ENCODE results near the gene HAUS7.

HAUS7 gene

DNA sequence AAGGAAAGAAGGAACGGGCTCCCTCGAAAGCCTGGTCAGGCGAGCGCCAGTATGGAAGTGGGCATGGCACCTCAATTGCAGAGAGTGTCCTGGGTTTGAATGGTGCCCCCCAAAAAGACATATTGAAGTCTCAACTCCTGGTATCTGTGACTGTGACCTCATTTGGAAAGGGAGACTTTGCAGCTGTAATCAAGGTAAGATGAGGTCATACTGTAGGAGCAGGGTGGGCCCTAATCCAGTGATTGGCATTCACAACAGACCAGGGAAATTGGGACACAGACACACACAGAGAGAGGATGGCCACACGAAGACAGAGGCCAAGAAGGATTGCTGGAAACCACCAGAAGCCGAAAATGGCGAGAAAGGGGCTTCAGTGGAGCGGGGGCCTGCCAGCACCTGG is 52.7 kb downstream of the HAUS7 start:
- H2BK5ac ChIP-seq (ENCODE audit: low read length): no peak overlapping the region
- H3K4me1 ChIP-seq (ENCODE audit: control insufficient read depth in 2 of 2, insufficient read depth in 1 of 2, low read depth in 1 of 2, low read length in 2 of 2): no peaks in the 10 kb centered on the region
- no peak overlapping the region for H2BK120ac ChIP-seq (ENCODE audit: low read depth, low read length)
- H3K27ac ChIP-seq (replicated peaks; ENCODE audit: low read length): no peak overlapping the region
- no peak overlapping the region for H2BK15ac ChIP-seq (ENCODE audit: low read length)
- no peak overlapping the region for H3K23ac ChIP-seq (ENCODE audit: low read depth, low read length, poor library complexity)
- H3K9ac ChIP-seq (ENCODE audit: low read depth, low read length, poor library complexity): no peak overlapping the region
- no peak overlapping the region for H4K8ac ChIP-seq (ENCODE audit: low read depth, low read length)
- no peak overlapping the region for H3K18ac ChIP-seq (ENCODE audit: low read length)
- no peak for DNase-seq (ENCODE audit: low spot score)
- H3K4me2 ChIP-seq (ENCODE audit: insufficient read depth, low read length, poor library complexity, severe bottlenecking): no peak overlapping the region
- no peak overlapping the region for H3K14ac ChIP-seq (ENCODE audit: low read length)
- H3K27me3 ChIP-seq (ENCODE audit: control insufficient read depth in 3 of 3, insufficient read depth in 3 of 3, low read depth in 1 of 3, low read length in 3 of 3): peaks cover 0 to 76% (median 0%) of the 10 kb centered on the region in 3 experiments
- H3K4me3 ChIP-seq (ENCODE audit: low read length in 2 of 2): no peak overlapping the region
- no peaks in the 10 kb centered on the region for H3K79me1 ChIP-seq (ENCODE audit: low read depth, low read length)
- no peaks in the 10 kb centered on the region for H3K36me3 ChIP-seq (replicated peaks in 1 of 2; ENCODE audit: control insufficient read depth in 2 of 2, insufficient read depth in 2 of 2, low read length in 2 of 2)
- H4K91ac ChIP-seq (ENCODE audit: low read depth, low read length, poor library complexity): no peak overlapping the region
- H2BK12ac ChIP-seq (ENCODE audit: low read length): no peak overlapping the region
- no CpG with 5 or more reads among the region's 8 CpGs for WGBS, 2 donors (ENCODE audit: extremely low coverage in 2 of 2, insufficient read length in 2 of 2, insufficient replicate concordance in 1 of 2)
- no peak overlapping the region for H2AFZ ChIP-seq (ENCODE audit: low read length)
- H3K9me3 ChIP-seq (replicated peaks in 1 of 2; ENCODE audit: control insufficient read depth in 2 of 2, insufficient read depth in 1 of 2, low read depth in 1 of 2, low read length in 2 of 2): no peaks in the 10 kb centered on the region
- H3K4ac ChIP-seq (ENCODE audit: low read length): no peak overlapping the region
- H2AK5ac ChIP-seq (ENCODE audit: low read depth, low read length): no peak overlapping the region

DNA sequence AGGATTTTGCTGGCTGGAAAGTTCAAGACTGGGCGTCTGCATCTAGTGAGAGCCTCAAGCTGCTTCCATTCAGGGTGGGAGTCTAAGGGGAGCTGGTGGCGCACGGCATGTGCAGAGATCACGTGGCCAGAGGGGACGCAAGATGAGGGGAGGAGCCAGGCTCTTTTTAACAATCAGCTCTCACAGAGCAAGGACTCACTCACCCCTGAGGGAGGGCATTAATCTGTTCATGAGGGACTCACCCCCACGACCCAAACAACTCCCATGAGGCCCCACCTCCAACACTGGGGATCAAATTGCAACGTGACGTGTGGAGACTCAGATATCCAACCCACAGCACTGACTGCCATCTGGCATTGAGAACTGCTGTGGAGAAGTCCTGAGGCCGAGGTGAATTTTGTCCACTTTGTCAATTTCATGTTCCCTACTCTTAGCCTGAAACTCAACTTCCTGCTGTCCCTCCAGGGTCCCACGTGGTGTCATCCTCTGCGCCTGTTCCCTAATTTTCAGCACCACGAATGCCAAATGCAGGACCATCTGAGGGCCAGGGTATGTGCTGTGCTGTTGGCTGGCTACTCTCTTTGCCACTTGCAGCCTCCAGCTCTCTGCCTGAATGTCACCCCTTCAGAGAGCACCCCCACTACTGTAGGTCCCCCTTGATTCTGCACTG is 53.5 kb downstream of the HAUS7 start:
- H3K9me3 ChIP-seq (replicated peaks in 1 of 2; ENCODE audit: control insufficient read depth in 2 of 2, insufficient read depth in 1 of 2, low read depth in 1 of 2, low read length in 2 of 2): no peaks in the 10 kb centered on the region
- no peak overlapping the region for H3K27ac ChIP-seq (replicated peaks; ENCODE audit: low read length)
- no peak overlapping the region for H2BK5ac ChIP-seq (ENCODE audit: low read length)
- H3K4me2 ChIP-seq (ENCODE audit: insufficient read depth, low read length, poor library complexity, severe bottlenecking): no peak overlapping the region
- H3K4me1 ChIP-seq (ENCODE audit: control insufficient read depth in 2 of 2, insufficient read depth in 1 of 2, low read depth in 1 of 2, low read length in 2 of 2): no peaks in the 10 kb centered on the region
- no peak overlapping the region for H3K14ac ChIP-seq (ENCODE audit: low read length)
- no peak overlapping the region for H2AFZ ChIP-seq (ENCODE audit: low read length)
- H2BK120ac ChIP-seq (ENCODE audit: low read depth, low read length): no peak overlapping the region
- peaks cover 0 to 78% (median 2%) of the 10 kb centered on the region in 3 experiments for H3K27me3 ChIP-seq (ENCODE audit: control insufficient read depth in 3 of 3, insufficient read depth in 3 of 3, low read depth in 1 of 3, low read length in 3 of 3)
- WGBS, 2 donors (ENCODE audit: extremely low coverage in 2 of 2, insufficient read length in 2 of 2, insufficient replicate concordance in 1 of 2): no CpG with 5 or more reads among the region's 12 CpGs
- H3K36me3 ChIP-seq (replicated peaks in 1 of 2; ENCODE audit: control insufficient read depth in 2 of 2, insufficient read depth in 2 of 2, low read length in 2 of 2): no peaks in the 10 kb centered on the region
- no peak overlapping the region for H4K91ac ChIP-seq (ENCODE audit: low read depth, low read length, poor library complexity)
- H3K4me3 ChIP-seq (ENCODE audit: low read length in 2 of 2): no peak overlapping the region
- H3K4ac ChIP-seq (ENCODE audit: low read length): no peak overlapping the region
- H2BK12ac ChIP-seq (ENCODE audit: low read length): no peak overlapping the region
- no peak overlapping the region for H3K9ac ChIP-seq (ENCODE audit: low read depth, low read length, poor library complexity)
- H3K18ac ChIP-seq (ENCODE audit: low read length): no peak overlapping the region
- no peaks in the 10 kb centered on the region for H3K79me1 ChIP-seq (ENCODE audit: low read depth, low read length)
- no peak overlapping the region for H2BK15ac ChIP-seq (ENCODE audit: low read length)
- DNase-seq (ENCODE audit: low spot score): no peak
- no peak overlapping the region for H2AK5ac ChIP-seq (ENCODE audit: low read depth, low read length)
- no peak overlapping the region for H4K8ac ChIP-seq (ENCODE audit: low read depth, low read length)
- no peak overlapping the region for H3K23ac ChIP-seq (ENCODE audit: low read depth, low read length, poor library complexity)

- peaks cover 0 to 86% (median 10%) of the 10 kb centered on the region in 3 experiments for H3K27me3 ChIP-seq (ENCODE audit: control insufficient read depth in 3 of 3, insufficient read depth in 3 of 3, low read depth in 1 of 3, low read length in 3 of 3)
- H3K27ac ChIP-seq (replicated peaks; ENCODE audit: low read length): no peak overlapping the region
- no peak overlapping the region for H3K23ac ChIP-seq (ENCODE audit: low read depth, low read length, poor library complexity)
- H3K79me1 ChIP-seq (ENCODE audit: low read depth, low read length): no peaks in the 10 kb centered on the region
- H4K8ac ChIP-seq (ENCODE audit: low read depth, low read length): no peak overlapping the region
- no peak overlapping the region for H3K18ac ChIP-seq (ENCODE audit: low read length)
- no CpG with 5 or more reads among the region's 9 CpGs for WGBS, 2 donors (ENCODE audit: extremely low coverage in 2 of 2, insufficient read length in 2 of 2, insufficient replicate concordance in 1 of 2)
- no peak for DNase-seq (ENCODE audit: low spot score)
- H4K91ac ChIP-seq (ENCODE audit: low read depth, low read length, poor library complexity): no peak overlapping the region
- H2BK5ac ChIP-seq (ENCODE audit: low read length): no peak overlapping the region
- H2AFZ ChIP-seq (ENCODE audit: low read length): no peak overlapping the region
- no peaks in the 10 kb centered on the region for H3K4me1 ChIP-seq (ENCODE audit: control insufficient read depth in 2 of 2, insufficient read depth in 1 of 2, low read depth in 1 of 2, low read length in 2 of 2)
- no peaks in the 10 kb centered on the region for H3K9me3 ChIP-seq (replicated peaks in 1 of 2; ENCODE audit: control insufficient read depth in 2 of 2, insufficient read depth in 1 of 2, low read depth in 1 of 2, low read length in 2 of 2)
- no peak overlapping the region for H3K4me3 ChIP-seq (ENCODE audit: low read length in 2 of 2)
- no peak overlapping the region for H3K9ac ChIP-seq (ENCODE audit: low read depth, low read length, poor library complexity)
- H3K4me2 ChIP-seq (ENCODE audit: insufficient read depth, low read length, poor library complexity, severe bottlenecking): no peak overlapping the region
- no peak overlapping the region for H3K4ac ChIP-seq (ENCODE audit: low read length)
- H3K36me3 ChIP-seq (replicated peaks in 1 of 2; ENCODE audit: control insufficient read depth in 2 of 2, insufficient read depth in 2 of 2, low read length in 2 of 2): no peaks in the 10 kb centered on the region
- H2AK5ac ChIP-seq (ENCODE audit: low read depth, low read length): no peak overlapping the region
- H2BK120ac ChIP-seq (ENCODE audit: low read depth, low read length): no peak overlapping the region
- no peak overlapping the region for H2BK12ac ChIP-seq (ENCODE audit: low read length)
- H2BK15ac ChIP-seq (ENCODE audit: low read length): no peak overlapping the region
- no peak overlapping the region for H3K14ac ChIP-seq (ENCODE audit: low read length)
Observed at GRCh38 chrX:153414856-153415510, 55.4 kb downstream of the HAUS7 start.

DNA sequence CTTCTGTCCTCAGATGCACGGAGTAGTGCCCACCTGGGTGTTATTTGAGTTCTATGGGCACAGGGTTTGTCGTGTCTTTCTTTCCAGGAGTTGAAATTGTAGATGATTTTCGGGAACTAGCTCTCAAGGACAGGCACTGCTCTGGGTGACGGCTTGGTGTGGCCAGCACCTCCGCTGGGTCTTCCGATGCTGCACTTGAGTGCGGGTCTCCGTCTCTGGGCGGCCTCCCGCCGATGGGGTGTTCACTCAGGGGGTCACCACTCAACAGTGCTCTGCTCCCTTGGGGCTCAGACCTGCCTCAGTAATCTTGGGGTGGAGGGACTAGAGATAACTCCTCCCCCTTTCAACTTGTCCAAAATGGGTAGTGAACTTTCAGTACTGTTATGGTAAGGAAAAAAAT is 56.6 kb downstream of the HAUS7 start:
- Histone ChIP-seq H4K91ac (ENCODE audit: low read depth, low read length, poor library complexity) (no peak overlapping the region), H4K8ac (ENCODE audit: low read depth, low read length) (no peak overlapping the region), H3K27ac (replicated peaks; ENCODE audit: low read length) (no peak overlapping the region), H2BK5ac (ENCODE audit: low read length) (no peak overlapping the region), H3K14ac (ENCODE audit: low read length) (no peak overlapping the region), H3K36me3 (replicated peaks in 1 of 2; ENCODE audit: control insufficient read depth in 2 of 2, insufficient read depth in 2 of 2, low read length in 2 of 2) (no peaks in the 10 kb centered on the region), H3K4me1 (ENCODE audit: control insufficient read depth in 2 of 2, insufficient read depth in 1 of 2, low read depth in 1 of 2, low read length in 2 of 2) (no peaks in the 10 kb centered on the region), H3K18ac (ENCODE audit: low read length) (no peak overlapping the region), H2BK120ac (ENCODE audit: low read depth, low read length) (no peak overlapping the region), H3K9me3 (replicated peaks in 1 of 2; ENCODE audit: control insufficient read depth in 2 of 2, insufficient read depth in 1 of 2, low read depth in 1 of 2, low read length in 2 of 2) (no peaks in the 10 kb centered on the region), H3K4me3 (ENCODE audit: low read length in 2 of 2) (no peak overlapping the region), H3K23ac (ENCODE audit: low read depth, low read length, poor library complexity) (no peak overlapping the region), H2BK12ac (ENCODE audit: low read length) (no peak overlapping the region), H2BK15ac (ENCODE audit: low read length) (no peak overlapping the region), H3K79me1 (ENCODE audit: low read depth, low read length) (no peaks in the 10 kb centered on the region), H3K9ac (ENCODE audit: low read depth, low read length, poor library complexity) (no peak overlapping the region), H3K4me2 (ENCODE audit: insufficient read depth, low read length, poor library complexity, severe bottlenecking) (no peak overlapping the region), H3K27me3 (ENCODE audit: control insufficient read depth in 3 of 3, insufficient read depth in 3 of 3, low read depth in 1 of 3, low read length in 3 of 3) (peaks cover 0 to 82% (median 10%) of the 10 kb centered on the region in 3 experiments), H2AK5ac (ENCODE audit: low read depth, low read length) (no peak overlapping the region), H2AFZ (ENCODE audit: low read length) (no peak overlapping the region), H3K4ac (ENCODE audit: low read length) (no peak overlapping the region)
- DNase-seq (ENCODE audit: low spot score): no peak
- WGBS, 2 donors (ENCODE audit: extremely low coverage in 2 of 2, insufficient read length in 2 of 2, insufficient replicate concordance in 1 of 2): no CpG with 5 or more reads among the region's 11 CpGs

Data from neuronal stem cell (in vitro differentiated cells).